Mucosa of rectum (tissue), 2 donors: ENCODE data around the gene MTMR11.

Experiments used
- H3K27ac ChIP-seq, 2 donors: one replicate each; pipeline ENCODE4 v1.7.0; 2013; ENCODE audit warnings: inconsistent platforms in 2 of 2, low read depth in 2 of 2, low read length in 2 of 2
- H3K27me3 ChIP-seq, 2 donors: one replicate each; pipeline ENCODE4 v1.7.0; 2013; ENCODE audit warnings: low read length in 2 of 2; ENCODE audit not compliant: control insufficient read depth in 2 of 2, insufficient read depth in 2 of 2
- H3K36me3 ChIP-seq, 2 donors: one replicate each; pipeline ENCODE4 v1.7.0; 2013; ENCODE audit warnings: low read length in 2 of 2; ENCODE audit not compliant: control insufficient read depth in 2 of 2, insufficient read depth in 2 of 2
- H3K4me1 ChIP-seq, 2 donors: one replicate each; pipeline ENCODE4 v1.7.0; 2013; ENCODE audit warnings: low read length in 2 of 2, mild to moderate bottlenecking in 1 of 2; ENCODE audit not compliant: control insufficient read depth in 2 of 2, insufficient read depth in 2 of 2
- H3K4me3 ChIP-seq, 2 donors: one replicate each; pipeline ENCODE4 v1.7.0; 2013; ENCODE audit warnings: low read length in 2 of 2
- H3K9ac ChIP-seq, 2 donors: one replicate each; pipeline ENCODE4 v1.7.0; 2013; ENCODE audit warnings: low read length in 2 of 2, low read depth in 1 of 2, mild to moderate bottlenecking in 1 of 2
- H3K9me3 ChIP-seq, 2 donors: one replicate each; pipeline ENCODE4 v1.7.0; 2013; ENCODE audit warnings: low read length in 2 of 2; ENCODE audit not compliant: control insufficient read depth in 2 of 2
- donor health status: healthy.
- donor health status: Normal muscosa, but diverticular disease.

MTMR11 gene

GRCh38 chr1:149927056-149927562 lies 9.6 kb downstream of the MTMR11 start:
- Histone ChIP-seq H3K9ac (peak overlapping the region; percentile 84 to 85), H3K27me3 (no peaks in the 10 kb centered on the region), H3K4me1 (peaks cover 34 to 44% of the 10 kb centered on the region in 2 donors), H3K9me3 (no peaks in the 10 kb centered on the region), H3K36me3 (peaks cover 65 to 75% of the 10 kb centered on the region in 2 donors), H3K4me3 (peak overlapping the region; percentile 84 to 98), H3K27ac (peak overlapping the region; percentile 95)

GRCh38 chr1:149926296-149926695 lies 10.4 kb downstream of the MTMR11 start:
- Histone ChIP-seq H3K36me3 (peaks cover 62 to 67% of the 10 kb centered on the region in 2 donors), H3K4me3 (no peak overlapping the region), H3K4me1 (peaks cover 30 to 36% of the 10 kb centered on the region in 2 donors), H3K27ac (no peak overlapping the region), H3K9ac (no peak overlapping the region), H3K27me3 (no peaks in the 10 kb centered on the region), H3K9me3 (no peaks in the 10 kb centered on the region)

- Histone ChIP-seq H3K4me1 (peaks cover 25 to 30% of the 10 kb centered on the region in 2 donors), H3K36me3 (peaks cover 57 to 62% of the 10 kb centered on the region in 2 donors), H3K27me3 (no peaks in the 10 kb centered on the region)
Measured at GRCh38 chr1:149925751-149926150, 10.9 kb downstream of the MTMR11 start.

GRCh38 chr1:149925345-149925744 lies 11.3 kb downstream of the MTMR11 start:
- Histone ChIP-seq H3K36me3 (peaks cover 53 to 58% of the 10 kb centered on the region in 2 donors), H3K9ac (no peak overlapping the region), H3K4me3 (no peak overlapping the region)

More at GRCh38 chr1:149925751-149926150, 10.9 kb downstream of the MTMR11 start:
- Histone ChIP-seq H3K9ac (no peak overlapping the region), H3K4me3 (no peak overlapping the region), H3K9me3 (no peaks in the 10 kb centered on the region), H3K27ac (no peak overlapping the region)

GRCh38 chr1:149923626-149924025 lies 13.1 kb downstream of the MTMR11 start:
- H3K9ac ChIP-seq: no peak overlapping the region
- peaks cover 41 to 46% of the 10 kb centered on the region in 2 donors for H3K36me3 ChIP-seq
- no peak overlapping the region for H3K4me3 ChIP-seq
- no peaks in the 10 kb centered on the region for H3K27me3 ChIP-seq
- H3K9me3 ChIP-seq: no peaks in the 10 kb centered on the region
- H3K27ac ChIP-seq: no peak overlapping the region
- H3K4me1 ChIP-seq: peaks cover 16 to 18% of the 10 kb centered on the region in 2 donors

More at GRCh38 chr1:149925345-149925744, 11.3 kb downstream of the MTMR11 start:
- Histone ChIP-seq H3K4me1 (peaks cover 24 to 26% of the 10 kb centered on the region in 2 donors), H3K9me3 (no peaks in the 10 kb centered on the region), H3K27ac (no peak overlapping the region), H3K27me3 (no peaks in the 10 kb centered on the region)

- H3K9ac ChIP-seq: peak within 1 kb of the TSS; percentile 24 to 43
- H3K4me3 ChIP-seq: peak within 1 kb of the TSS; percentile 32 to 61
- peaks cover 3 to 4% of the 10 kb centered on the region in 2 donors for H3K36me3 ChIP-seq
- H3K4me1 ChIP-seq: peaks cover 0 to 7% of the 10 kb centered on the region in 2 donors
- H3K27me3 ChIP-seq: peaks cover 2 to 3% of the 10 kb centered on the region in 2 donors
- H3K27ac ChIP-seq: no peak within 1 kb of the TSS
- no peaks in the 10 kb centered on the region for H3K9me3 ChIP-seq
Measured at GRCh38 chr1:149917571-149918144, 19.0 kb downstream of the MTMR11 start, which contains the start of gene SV2A. Gene SV2A (minus strand): TSS chr1:149917844. CDS start chr1:149913840, 4,004 bp downstream.

GRCh38 chr1:149916898-149917252 lies 19.8 kb downstream of the MTMR11 start:
- Histone ChIP-seq H3K27ac (no peak overlapping the region), H3K9me3 (no peaks in the 10 kb centered on the region), H3K27me3 (peaks cover 2 to 3% of the 10 kb centered on the region in 2 donors), H3K4me3 (no peak overlapping the region), H3K9ac (no peak overlapping the region), H3K4me1 (peaks cover 0 to 7% of the 10 kb centered on the region in 2 donors), H3K36me3 (no peaks in the 10 kb centered on the region)

GRCh38 chr1:149916193-149916897 lies 20.3 kb downstream of the MTMR11 start:
- H3K27me3 ChIP-seq: peaks cover 2 to 3% of the 10 kb centered on the region in 2 donors
- H3K9me3 ChIP-seq: no peaks in the 10 kb centered on the region
- H3K36me3 ChIP-seq: no peaks in the 10 kb centered on the region
- H3K27ac ChIP-seq: no peak overlapping the region
- H3K9ac ChIP-seq: no peak overlapping the region
- H3K4me3 ChIP-seq: no peak overlapping the region
- H3K4me1 ChIP-seq: peaks cover 0 to 7% of the 10 kb centered on the region in 2 donors

- Histone ChIP-seq H3K9ac (no peak overlapping the region), H3K27ac (no peak overlapping the region), H3K27me3 (peaks cover 2 to 3% of the 10 kb centered on the region in 2 donors), H3K9me3 (no peaks in the 10 kb centered on the region), H3K4me1 (peaks cover 0 to 7% of the 10 kb centered on the region in 2 donors), H3K36me3 (no peaks in the 10 kb centered on the region), H3K4me3 (no peak overlapping the region)
Measured at GRCh38 chr1:149915429-149916192, 21.1 kb downstream of the MTMR11 start.
